Pancreas (tissue), 10 donors: ENCODE data around the gene SDK1. TPM values are rescaled to one million over a fixed set of nuclear protein-coding genes. Genes with fewer than 3 reads are reported as not detected.

ENCODE experiments used
- ATAC-seq, 4 donors: fragments of 200-7000 bp; cut with Tn5 transposase; one replicate each; pipeline versions ENCODE4 v1.8.0 to v1.9.1; 2020; ENCODE audit warnings: mild to moderate bottlenecking in 4 of 4, moderate library complexity in 4 of 4
- DNase-seq, 6 donors: peaks; one replicate each; pipeline ENCODE4 v3.0.0-alpha.2; 2020
- FAIRE-seq: peaks from 2 replicates; lab custom pipeline; 2012; peaks lifted over from hg19 to GRCh38; lab: Jason Lieb, UNC
- H3K27ac ChIP-seq, 4 donors: fragments of 200-600 bp; sonication (generic); 1 replicate in 3 of 4; 2 replicates in 1 of 4; pipeline versions ENCODE4 v1.5.0 to v1.8.0; 2020
- H3K27me3 ChIP-seq, 4 donors: fragments of 200-600 bp; one replicate each; pipeline ENCODE4 v1.8.0; 2021
- H3K36me3 ChIP-seq, 3 donors: fragments of 200-600 bp; sonication (generic) in 1 of 3; one replicate each; pipeline versions ENCODE4 v1.5.0 to v1.8.0; 2020 to 2021
- H3K4me1 ChIP-seq, 3 donors: fragments of 200-600 bp; one replicate each; pipeline ENCODE4 v1.8.0; 2021
- H3K4me3 ChIP-seq, 4 donors: fragments of 200-600 bp; sonication (generic) in 2 of 4; one replicate each; pipeline versions ENCODE4 v1.5.0 to v1.8.0; 2020 to 2021
- H3K9me3 ChIP-seq, 4 donors: fragments of 200-600 bp; one replicate each; pipeline ENCODE4 v1.8.0; 2021
- CTCF ChIP-seq, 4 donors: fragments of 200-600 bp; sonication (generic) in 3 of 4; IDR thresholded peaks; one replicate each; pipeline versions ENCODE4 v1.5.0 to v1.8.0; 2021; ENCODE audit warnings: antibody characterized with exemption in 4 of 4
- WGBS, 2 donors: extraction: QIAGEN DNeasy Blood & Tissue Kit; methylation state at CpG; one replicate each; pipeline ENCODE4 v1.1.7; 2013; 5-methylcytosine and 5-hydroxymethylcytosine counted together
- intact Hi-C, 3 donors: fragments of 100-400 bp; cut with DNase I; formaldehyde crosslinking; loops; one replicate each; pipeline versions ENCODE4 v1.11.1 to v1.14.2; 2022
- polyA plus RNA-seq, 2 donors: library from polyadenylated mRNA; stranded (reverse); fragments of 200-250 nt; gene quantifications; one replicate each; pipeline ENCODE4 v1.2.3, GENCODE V29; 2013
- total RNA-seq, 6 donors: library from RNA; stranded (reverse); fragmentation: NEBNext Ultra II Directional in 4 of 6; extraction: Animal tissue kit (Norgen Biotek cat#: 25700) in 4 of 6; gene quantifications; one replicate each; pipeline versions ENCODE4 v1.2.1 to v1.2.4, GENCODE V29; 2021 to 2023
- donor health status: healthy with polysubstance abuse.
- donor health status: DM: no; HTN: no; CAD: no; lungs with moderate emphysema.
- donor health status: DM: no; HTN: no; CAD: no.
- donor health status: control.
- donor health status: control.
- donor health status: Bipolar disorder and iron deficiency.
- donor health status: DM: yes; HTN: yes; CAD: no.
- donor health status: DM: no; HTN: no; CAD: no.
- donor health status: DM: no; HTN: no; CAD: no.
- donor health status: DM: yes; HTN: yes; CAD: no.

Gene SDK1
- total and polyA plus RNA-seq, 8 donors: 10.8 to 30.8 (median 19.8) TPM

GRCh38 chr7:4269746-4270145 is 968.7 kb downstream of the SDK1 start:
- Histone ChIP-seq H3K27ac (no peak overlapping the region), H3K9me3 (no peaks in the 10 kb centered on the region), H3K27me3 (no peaks in the 10 kb centered on the region), H3K36me3 (peaks cover 0 to 7% (median 0%) of the 10 kb centered on the region in 3 donors), H3K4me1 (no peaks in the 10 kb centered on the region), H3K4me3 (no peak overlapping the region)
- FAIRE-seq (no peak), DNase-seq (no peak), ATAC-seq (no peak)
- 78% methylated on average over 11 of the region's 11 CpGs for WGBS, 2 donors
- intact Hi-C loops: no loop called here
- no peak for TF ChIP-seq CTCF (IDR thresholded peaks at IDR 0.05)

- FAIRE-seq: no peak
- no peak for ATAC-seq
- H3K27ac ChIP-seq: no peak overlapping the region
- peaks cover 0 to 7% (median 0%) of the 10 kb centered on the region in 3 donors for H3K36me3 ChIP-seq
- no peak for DNase-seq
- no peak for TF ChIP-seq CTCF (IDR thresholded peaks at IDR 0.05)
- intact Hi-C loops: no loop called here
- no peaks in the 10 kb centered on the region for H3K27me3 ChIP-seq
- no peaks in the 10 kb centered on the region for H3K9me3 ChIP-seq
- no peaks in the 10 kb centered on the region for H3K4me1 ChIP-seq
- no peak overlapping the region for H3K4me3 ChIP-seq
- 87 to 94% methylated on average over 12 of the region's 12 CpGs for WGBS, 2 donors
Observed at GRCh38 chr7:4270268-4270667, 969.2 kb downstream of the SDK1 start.

GRCh38 chr7:4270941-4271715 is 970.1 kb downstream of the SDK1 start:
- Histone ChIP-seq H3K4me1 (no peaks in the 10 kb centered on the region), H3K36me3 (peaks cover 0 to 7% (median 0%) of the 10 kb centered on the region in 3 donors), H3K9me3 (no peaks in the 10 kb centered on the region), H3K4me3 (no peak overlapping the region), H3K27ac (no peak overlapping the region), H3K27me3 (no peaks in the 10 kb centered on the region)
- intact Hi-C loops: no loop called here
- FAIRE-seq (no peak), ATAC-seq (no peak), DNase-seq (no peak)
- 77 to 83% methylated on average over 13 of the region's 13 CpGs for WGBS, 2 donors
- no peak for TF ChIP-seq CTCF (IDR thresholded peaks at IDR 0.05)

- ATAC-seq (no peak), FAIRE-seq (no peak), DNase-seq (no peak)
- TF ChIP-seq CTCF (IDR thresholded peaks at IDR 0.05): no peak
- Histone ChIP-seq H3K4me1 (no peaks in the 10 kb centered on the region), H3K36me3 (peaks cover 0 to 3% (median 0%) of the 10 kb centered on the region in 3 donors), H3K27ac (no peak overlapping the region), H3K9me3 (no peaks in the 10 kb centered on the region), H3K4me3 (no peak overlapping the region), H3K27me3 (no peaks in the 10 kb centered on the region)
- 81 to 82% methylated on average over 10 of the region's 10 CpGs for WGBS, 2 donors
- intact Hi-C loops: no loop called here
Observed at GRCh38 chr7:4271716-4272015, 970.6 kb downstream of the SDK1 start.

- H3K9me3 ChIP-seq: no peaks in the 10 kb centered on the region
- no peak for TF ChIP-seq CTCF (IDR thresholded peaks at IDR 0.05)
- 80 to 94% methylated on average over 10 to 16 of the region's 16 CpGs for WGBS, 2 donors
- no peak overlapping the region for H3K27ac ChIP-seq
- ATAC-seq (no peak), FAIRE-seq (no peak), DNase-seq (no peak)
- no peaks in the 10 kb centered on the region for H3K4me1 ChIP-seq
- H3K36me3 ChIP-seq: no peaks in the 10 kb centered on the region
- intact Hi-C loops: no loop called here
- H3K27me3 ChIP-seq: no peaks in the 10 kb centered on the region
- H3K4me3 ChIP-seq: no peak overlapping the region
Observed at GRCh38 chr7:4272141-4272540, 971.1 kb downstream of the SDK1 start.
